ENCODE results near the gene LRIG1.

DNA sequence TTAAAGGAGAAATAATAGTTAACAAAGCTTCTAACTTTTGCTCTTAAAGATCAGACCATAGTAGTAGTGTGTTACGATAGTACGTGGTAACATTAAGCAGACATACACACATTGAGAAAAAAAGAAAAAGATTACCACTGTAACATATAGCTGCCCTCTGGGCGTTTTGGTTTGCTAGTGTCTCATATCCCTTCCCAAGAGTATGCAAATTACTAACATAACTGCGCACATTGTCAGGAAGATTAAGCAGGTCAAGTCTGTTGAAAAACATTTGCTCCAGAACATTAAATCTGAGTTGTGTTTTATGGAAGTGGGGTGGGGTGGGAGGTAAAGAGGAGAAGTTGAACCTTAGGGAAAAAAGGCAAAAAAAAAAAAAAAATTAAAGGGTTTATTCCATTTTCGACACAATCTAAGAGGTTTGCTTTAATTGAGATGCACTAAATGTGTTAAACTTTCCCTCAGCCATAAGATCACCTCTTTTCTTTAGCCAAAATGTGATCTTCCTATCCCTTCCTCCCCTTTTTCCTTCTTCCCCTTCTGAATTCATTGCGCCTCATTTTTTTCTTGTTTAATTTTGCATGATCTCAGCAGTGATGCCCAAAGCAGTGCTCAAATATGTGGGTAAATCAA lies 1.5 kb upstream of the LRIG1 start:
- TF ChIP-seq POLR2AphosphoS5 (IDR thresholded peaks at IDR 0.05; ENCODE audit: low read depth, low read length) = no peak
- no peak for TF ChIP-seq TAF1 (IDR thresholded peaks at IDR 0.05; ENCODE audit: borderline replicate concordance, insufficient read depth, low read length)

All from PFSK-1 (cell line).